ENCODE measurements around the gene PELI2.

DNA sequence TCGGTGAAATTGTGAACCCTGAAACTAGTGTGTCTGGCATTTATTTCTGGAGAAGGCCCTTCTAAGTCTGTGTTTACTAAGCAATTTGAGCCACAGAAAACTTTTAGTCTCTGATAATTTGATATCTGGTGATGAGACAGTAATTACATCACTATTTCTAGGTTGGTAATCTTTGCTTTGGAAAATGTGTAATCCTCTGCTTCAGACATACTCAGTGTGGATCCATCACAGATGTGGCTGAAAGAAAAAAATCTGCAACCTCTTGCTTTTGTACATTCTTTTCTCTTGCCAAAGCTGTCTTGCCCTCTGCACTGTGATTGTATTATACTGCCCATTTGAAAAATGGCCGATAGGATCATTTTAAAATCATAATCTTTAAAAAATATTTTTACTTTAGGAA is 78.1 kb downstream of the PELI2 start:
- TF ChIP-seq CTCF (IDR thresholded peaks at IDR 0.05), result no peak
- TF ChIP-seq EZH2phosphoT487 (IDR thresholded peaks at IDR 0.05), result no peak
- no peak for TF ChIP-seq EZH2 (IDR thresholded peaks at IDR 0.05)

All from neural progenitor cell (in vitro differentiated cells).